C4-2B (cell line): Measurements from ENCODE around the gene IRF7.
"Not testable (repeated sequence)": the region's sequence is repeated elsewhere in the genome, so short reads cannot be mapped to it uniquely, and the experiment has no call there.

Experiments
- CTCF ChIP-seq: fragments of 450-650 bp; conservative IDR thresholded peaks from 2 replicates; pipeline ENCODE4 v1.5.1; 2017; ENCODE audit warnings: mild to moderate bottlenecking
- ZFX ChIP-seq: fragments of 450-650 bp; IDR thresholded peaks from 2 replicates; pipeline ENCODE4 v1.6.1; 2017

GRCh38 chr11:574031-574570 lies 41.6 kb downstream of the IRF7 start:
- TF ChIP-seq CTCF, ZFX: not testable (repeated sequence)
